NB4 (cell line): ENCODE data around the gene ZDHHC21.

Source experiments
- CTCF ChIP-seq: IDR thresholded peaks from one replicate; pipeline ENCODE4 v1.5.1; 2012; ENCODE audit warnings: low read depth, low read length
- POLR2A ChIP-seq: IDR thresholded peaks from 2 replicates; pipeline ENCODE4 v1.6.1; 2011; ENCODE audit warnings: mild to moderate bottlenecking; ENCODE audit not compliant: insufficient read length; ENCODE audit errors: extremely low read depth

DNA sequence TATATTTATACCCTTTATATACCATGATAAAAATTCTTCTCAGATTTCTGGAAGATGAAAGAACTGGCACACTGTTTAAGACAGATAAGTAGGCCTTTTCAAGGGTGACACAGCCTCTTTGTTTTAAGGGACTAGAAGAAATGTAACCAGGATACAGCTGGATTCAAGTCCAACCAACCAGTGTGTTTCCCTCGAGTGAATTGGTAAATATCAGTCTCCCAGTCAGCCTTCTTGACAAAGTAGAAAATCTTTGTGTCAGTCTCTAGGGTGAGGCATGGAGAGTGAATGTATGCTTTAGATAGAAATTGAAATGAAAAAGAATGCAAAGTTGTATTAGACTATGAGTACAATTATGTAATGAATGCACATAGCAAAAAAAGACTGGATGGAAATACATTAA, 119.1 kb downstream of the ZDHHC21 start:
- TF ChIP-seq CTCF (no peak), POLR2A (no peak)
